ENCODE measurements around the gene DEPDC4.

DNA sequence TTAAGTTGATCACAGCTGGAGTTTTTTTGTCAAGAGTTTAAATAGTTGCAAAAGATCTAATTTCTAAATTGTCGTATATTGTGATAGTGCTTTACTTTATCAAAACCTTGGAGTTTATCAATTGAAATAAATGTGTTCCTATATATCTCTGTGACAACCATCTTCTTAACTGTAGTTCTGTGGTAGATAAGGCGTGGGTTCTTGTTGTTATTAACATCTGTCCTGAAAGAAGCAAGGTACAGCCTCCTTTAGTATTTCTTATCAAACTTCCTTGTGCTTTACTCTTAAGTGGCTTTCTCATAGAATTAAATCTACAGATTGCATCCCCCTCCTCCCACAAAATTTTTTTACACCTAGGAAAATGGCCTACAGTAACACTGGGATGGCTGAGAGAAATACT is 7.4 kb upstream of the DEPDC4 start:
- TF ChIP-seq, protein P1, sequence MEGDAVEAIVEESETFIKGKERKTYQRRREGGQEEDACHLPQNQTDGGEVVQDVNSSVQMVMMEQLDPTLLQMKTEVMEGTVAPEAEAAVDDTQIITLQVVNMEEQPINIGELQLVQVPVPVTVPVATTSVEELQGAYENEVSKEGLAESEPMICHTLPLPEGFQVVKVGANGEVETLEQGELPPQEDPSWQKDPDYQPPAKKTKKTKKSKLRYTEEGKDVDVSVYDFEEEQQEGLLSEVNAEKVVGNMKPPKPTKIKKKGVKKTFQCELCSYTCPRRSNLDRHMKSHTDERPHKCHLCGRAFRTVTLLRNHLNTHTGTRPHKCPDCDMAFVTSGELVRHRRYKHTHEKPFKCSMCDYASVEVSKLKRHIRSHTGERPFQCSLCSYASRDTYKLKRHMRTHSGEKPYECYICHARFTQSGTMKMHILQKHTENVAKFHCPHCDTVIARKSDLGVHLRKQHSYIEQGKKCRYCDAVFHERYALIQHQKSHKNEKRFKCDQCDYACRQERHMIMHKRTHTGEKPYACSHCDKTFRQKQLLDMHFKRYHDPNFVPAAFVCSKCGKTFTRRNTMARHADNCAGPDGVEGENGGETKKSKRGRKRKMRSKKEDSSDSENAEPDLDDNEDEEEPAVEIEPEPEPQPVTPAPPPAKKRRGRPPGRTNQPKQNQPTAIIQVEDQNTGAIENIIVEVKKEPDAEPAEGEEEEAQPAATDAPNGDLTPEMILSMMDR (IDR thresholded peaks at IDR 0.05; ENCODE audit: poor library complexity, severe bottlenecking), result no peak
- TF ChIP-seq EP300 (conservative IDR thresholded peaks at IDR 0.05; ENCODE audit: poor library complexity, severe bottlenecking), result no peak
- no peak for TF ChIP-seq EZH2 (IDR thresholded peaks at IDR 0.05; ENCODE audit: borderline replicate concordance, insufficient read depth, low read length, poor library complexity, severe bottlenecking)
- no peak for TF ChIP-seq POLR2AphosphoS5 (IDR thresholded peaks at IDR 0.05)
- no peak for TF ChIP-seq SMC3 (conservative IDR thresholded peaks at IDR 0.05; ENCODE audit: poor library complexity)
- TF ChIP-seq MXI1 (conservative IDR thresholded peaks at IDR 0.05; ENCODE audit: poor library complexity, severe bottlenecking), result no peak
- TF ChIP-seq, protein P2, sequence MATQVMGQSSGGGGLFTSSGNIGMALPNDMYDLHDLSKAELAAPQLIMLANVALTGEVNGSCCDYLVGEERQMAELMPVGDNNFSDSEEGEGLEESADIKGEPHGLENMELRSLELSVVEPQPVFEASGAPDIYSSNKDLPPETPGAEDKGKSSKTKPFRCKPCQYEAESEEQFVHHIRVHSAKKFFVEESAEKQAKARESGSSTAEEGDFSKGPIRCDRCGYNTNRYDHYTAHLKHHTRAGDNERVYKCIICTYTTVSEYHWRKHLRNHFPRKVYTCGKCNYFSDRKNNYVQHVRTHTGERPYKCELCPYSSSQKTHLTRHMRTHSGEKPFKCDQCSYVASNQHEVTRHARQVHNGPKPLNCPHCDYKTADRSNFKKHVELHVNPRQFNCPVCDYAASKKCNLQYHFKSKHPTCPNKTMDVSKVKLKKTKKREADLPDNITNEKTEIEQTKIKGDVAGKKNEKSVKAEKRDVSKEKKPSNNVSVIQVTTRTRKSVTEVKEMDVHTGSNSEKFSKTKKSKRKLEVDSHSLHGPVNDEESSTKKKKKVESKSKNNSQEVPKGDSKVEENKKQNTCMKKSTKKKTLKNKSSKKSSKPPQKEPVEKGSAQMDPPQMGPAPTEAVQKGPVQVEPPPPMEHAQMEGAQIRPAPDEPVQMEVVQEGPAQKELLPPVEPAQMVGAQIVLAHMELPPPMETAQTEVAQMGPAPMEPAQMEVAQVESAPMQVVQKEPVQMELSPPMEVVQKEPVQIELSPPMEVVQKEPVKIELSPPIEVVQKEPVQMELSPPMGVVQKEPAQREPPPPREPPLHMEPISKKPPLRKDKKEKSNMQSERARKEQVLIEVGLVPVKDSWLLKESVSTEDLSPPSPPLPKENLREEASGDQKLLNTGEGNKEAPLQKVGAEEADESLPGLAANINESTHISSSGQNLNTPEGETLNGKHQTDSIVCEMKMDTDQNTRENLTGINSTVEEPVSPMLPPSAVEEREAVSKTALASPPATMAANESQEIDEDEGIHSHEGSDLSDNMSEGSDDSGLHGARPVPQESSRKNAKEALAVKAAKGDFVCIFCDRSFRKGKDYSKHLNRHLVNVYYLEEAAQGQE (IDR thresholded peaks at IDR 0.05; ENCODE audit: borderline replicate concordance), result no peak
- no peak for TF ChIP-seq TAF1 (IDR thresholded peaks at IDR 0.05; ENCODE audit: low read depth)
- TF ChIP-seq RAD21 (conservative IDR thresholded peaks at IDR 0.05), result no peak

All from neural cell (in vitro differentiated cells).